Middle frontal gyrus (tissue), 1 donor: ENCODE results near the gene MVB12B.
A peak's percentile ranks its signal among the peaks of the same experiment; 100 is the strongest.

ENCODE experiments used
- DNase-seq: peaks from one replicate; pipeline ENCODE4 v3.0.0-alpha.2; 2015; ENCODE audit warnings: low spot score; ENCODE audit errors: extremely low spot score

The MVB12B gene

DNA sequence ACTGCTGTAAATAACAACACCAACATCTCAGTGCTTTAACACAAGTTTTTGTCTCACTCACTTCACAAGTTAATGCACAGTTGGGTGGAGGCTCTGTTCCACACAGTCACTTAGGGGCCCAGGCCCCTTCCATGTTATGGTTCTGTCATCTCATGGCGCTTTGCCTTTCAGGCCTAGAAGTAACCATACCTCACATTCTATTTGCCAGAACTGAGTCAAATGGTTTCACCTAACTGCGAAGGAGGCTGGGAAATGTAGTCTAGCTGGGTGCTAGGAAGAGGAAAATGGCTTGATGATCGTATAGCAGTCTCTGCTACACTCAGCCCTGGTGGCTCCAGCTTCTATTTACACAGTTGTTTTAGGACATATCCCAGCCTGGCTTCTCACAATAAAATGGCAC is 23.1 kb upstream of the MVB12B start:
- no peak for DNase-seq

DNA sequence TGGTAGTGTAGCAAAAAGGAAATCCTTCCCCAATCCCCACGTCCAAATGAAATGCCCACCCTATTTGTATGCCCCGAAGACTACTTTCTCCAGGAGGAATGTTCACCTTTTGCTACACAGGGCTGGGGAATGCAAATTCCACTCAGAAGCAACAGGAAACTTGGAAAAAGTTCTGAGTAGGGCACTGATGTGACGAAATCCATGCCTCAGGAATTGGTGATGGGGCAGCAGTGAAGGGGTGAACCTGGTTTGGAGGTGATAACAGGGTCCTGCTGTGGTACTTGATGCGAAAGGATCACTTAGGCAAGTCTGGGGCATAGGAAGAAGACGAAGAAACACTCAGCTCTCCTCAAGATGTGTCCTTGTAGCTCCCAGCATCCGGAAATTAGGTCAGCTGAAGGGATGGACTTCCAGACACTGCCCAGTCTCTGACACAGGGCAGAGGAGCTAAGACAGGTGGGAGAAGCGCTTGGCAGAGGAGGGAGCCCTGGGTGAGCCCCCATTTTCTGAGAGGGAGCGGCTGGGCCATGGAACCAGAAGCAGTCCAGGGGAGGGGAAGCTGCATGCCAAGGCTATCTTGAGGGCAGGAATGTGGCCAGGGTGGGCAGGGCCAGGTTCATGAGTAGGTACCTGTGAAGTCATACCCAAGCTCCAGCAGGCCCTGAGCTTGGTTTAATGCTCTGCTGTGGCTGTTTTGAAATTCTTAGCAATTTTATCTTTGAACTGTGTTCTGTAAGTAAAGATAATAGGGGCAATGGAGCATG is 22.2 kb upstream of the MVB12B start:
- no peak for DNase-seq

DNA sequence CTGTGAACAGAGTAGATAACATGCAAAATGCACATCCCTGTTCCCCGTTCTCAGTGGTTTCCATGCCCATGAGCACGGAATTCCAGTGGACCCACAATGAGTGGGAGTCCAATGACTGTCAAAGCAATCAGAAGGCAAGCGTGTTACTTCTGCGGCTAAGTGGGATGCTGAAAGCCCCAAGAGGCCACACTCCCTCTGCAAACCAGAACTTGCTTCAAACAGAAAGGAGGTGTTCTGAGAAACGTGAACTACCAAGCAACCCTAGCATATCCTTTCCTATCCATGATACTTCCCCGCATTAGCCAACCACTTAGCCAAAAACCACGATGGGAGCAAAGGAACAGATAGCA is 21.7 kb upstream of the MVB12B start:
- DNase-seq, result no peak

DNA sequence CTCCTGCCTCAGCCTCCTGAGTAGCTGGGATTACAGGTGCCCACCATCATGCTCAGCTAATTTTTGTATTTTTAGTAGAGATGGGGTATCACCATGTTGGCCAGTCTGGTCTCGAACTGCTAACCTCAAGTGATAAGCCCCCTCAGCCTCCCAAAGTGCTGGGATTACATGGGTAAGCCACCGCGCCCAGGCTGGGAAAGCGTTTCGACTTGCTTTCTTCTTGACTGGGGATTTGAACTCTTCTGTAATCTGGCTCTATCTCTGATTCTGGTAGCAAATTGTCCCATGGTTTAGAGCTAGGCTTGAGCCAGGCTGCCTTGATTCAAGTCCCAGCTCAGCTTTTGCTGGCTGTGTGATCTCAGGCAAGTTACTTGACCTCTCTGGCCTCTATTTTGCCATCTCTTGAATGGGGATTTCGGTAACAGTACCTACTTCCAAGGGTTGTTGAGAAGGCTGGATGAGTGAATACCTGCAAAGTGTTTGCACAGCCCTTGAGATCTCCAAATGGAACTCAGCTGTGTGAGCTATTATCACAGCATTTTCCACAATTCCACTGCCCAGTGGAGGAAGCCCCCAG is 20.5 kb upstream of the MVB12B start:
- no peak for DNase-seq

DNA sequence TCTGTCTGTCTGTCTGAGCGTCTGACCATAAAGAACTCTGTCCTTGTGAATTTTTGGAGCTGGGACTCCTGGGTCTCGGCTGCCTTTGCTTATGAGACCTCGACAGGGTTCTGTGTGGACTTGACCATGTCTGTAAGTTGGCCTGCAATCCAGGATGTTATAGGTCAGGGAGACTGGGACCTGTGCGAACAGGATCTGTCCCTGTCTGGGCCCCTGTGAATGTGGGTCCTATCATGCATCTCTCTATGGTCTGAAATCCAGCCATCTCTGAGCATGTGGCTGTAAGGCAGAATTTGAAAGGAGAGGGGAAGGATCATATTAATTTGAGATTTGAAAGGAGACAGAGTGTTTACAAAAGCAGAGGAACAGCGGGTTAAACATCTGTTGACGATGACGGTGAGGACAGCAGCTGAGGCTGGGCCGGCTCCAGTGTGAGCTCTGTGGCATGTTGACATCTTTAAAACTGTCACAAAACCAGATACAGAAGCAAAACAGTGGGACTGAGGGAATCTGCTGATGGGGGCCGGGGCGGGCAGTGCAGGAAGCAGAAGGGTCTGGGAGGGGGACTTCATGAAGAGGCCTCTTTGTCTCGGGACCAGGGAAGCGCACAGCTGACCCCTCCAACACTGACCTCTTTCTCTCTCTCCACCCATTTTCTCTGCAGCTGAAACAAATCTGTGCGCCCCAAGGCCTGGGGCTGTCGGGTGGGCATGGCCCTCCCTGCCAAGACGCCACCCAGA is 19.1 kb upstream of the MVB12B start:
- DNase-seq, result peak; percentile 41

DNA sequence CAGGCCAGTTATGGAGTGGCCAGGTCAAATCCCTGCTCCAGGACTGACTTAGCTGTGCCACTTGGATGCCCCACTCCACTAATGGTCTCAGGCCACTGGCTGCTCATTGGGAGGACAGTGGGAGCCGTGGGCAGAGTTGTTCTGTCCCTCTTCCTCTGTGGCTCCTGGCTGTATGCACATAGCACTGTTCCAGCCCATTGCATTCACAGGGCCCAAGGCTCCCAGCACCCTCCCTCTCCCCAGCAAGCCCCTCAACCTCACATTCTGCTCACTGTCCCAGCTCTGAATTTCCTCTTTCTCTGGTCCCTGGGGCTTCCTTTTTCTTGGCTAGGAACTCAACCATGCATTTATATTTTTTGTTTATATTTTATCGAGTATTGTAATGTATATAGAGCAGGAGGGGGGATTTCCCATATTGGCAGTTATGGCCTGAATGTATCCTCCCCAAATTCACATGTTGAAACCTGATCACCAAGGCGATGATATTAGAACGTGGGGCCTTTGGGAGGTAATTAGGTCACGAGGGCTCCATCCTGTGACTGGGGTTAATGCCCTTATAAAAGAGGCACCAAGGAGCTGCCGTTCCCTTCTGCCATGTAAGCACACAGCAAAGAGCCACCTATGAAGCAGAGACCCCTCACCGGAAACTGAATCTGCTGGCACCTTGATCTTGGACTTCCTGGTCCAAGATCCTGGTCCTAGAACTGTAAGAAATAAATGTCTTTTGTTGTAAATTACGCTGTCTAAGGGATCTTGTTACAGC is 17.0 kb upstream of the MVB12B start:
- DNase-seq, result no peak

DNA sequence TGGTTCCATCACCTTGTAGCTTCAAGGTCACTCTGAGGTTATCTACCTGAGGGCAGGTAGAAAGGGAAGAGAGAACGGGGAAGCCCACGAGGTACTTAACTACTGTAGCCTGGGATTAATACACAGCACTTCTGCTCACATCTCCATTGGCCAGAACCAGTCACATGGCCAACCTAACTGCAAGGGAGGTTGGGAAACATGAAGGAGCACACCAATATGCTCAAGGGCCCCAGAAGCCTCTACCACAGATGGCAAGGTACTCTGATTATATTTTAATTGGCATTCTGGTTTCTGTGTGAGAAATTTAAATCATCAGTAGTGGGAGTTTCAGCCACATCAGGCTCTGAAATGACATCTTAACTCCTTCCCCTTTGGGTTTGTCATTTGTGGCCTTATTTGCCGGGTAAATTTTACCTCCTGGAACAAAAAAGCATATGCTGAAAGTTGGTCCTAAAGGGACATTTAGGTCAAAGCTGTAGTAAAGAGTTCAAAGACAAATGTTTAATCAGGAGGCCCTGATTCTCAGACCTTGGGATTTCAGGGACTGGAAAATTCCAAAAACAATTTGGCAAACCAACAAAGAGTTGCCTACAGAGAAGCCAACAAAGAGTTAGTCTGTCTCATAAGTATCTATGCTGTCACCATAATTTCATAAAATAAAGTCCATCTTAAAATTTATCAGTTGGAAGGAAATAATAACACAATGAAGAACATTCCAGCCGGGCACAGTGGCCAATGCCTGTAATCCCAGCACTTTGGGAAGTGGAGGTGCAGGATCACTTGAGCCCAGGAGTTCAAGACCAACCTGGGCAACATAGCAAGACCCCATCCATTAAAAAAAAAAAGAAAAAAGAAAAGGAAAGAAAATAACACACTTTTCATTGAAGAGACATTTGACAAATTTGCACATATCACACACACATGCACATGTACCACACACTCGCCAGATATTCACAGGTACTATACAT is 13.8 kb upstream of the MVB12B start:
- no peak for DNase-seq

DNA sequence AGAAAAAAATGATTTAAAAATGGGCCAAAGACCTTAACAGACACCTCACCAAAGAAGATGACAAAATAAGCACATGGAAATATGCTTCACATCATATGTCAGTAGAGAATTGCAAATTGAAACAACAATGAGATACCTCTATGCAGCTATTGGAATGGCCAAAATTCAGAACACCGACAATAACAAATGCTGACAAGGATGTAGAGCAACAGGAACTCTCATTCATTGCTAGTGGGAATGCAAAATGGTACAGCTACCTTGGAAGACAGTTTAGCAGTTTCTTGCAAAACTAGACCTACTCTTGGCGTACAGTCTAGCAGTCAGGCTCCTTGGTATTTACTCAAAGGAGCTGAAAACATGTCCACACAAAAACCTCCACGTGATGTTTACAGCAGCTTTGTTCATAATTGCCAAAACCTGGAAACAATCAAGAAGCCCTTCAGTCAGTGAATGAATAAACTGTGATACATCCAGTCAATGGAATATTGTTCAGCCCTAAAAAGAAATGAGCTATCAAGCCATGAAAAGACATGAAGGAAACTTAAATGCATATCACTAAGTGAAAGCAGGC is 10.5 kb upstream of the MVB12B start:
- no peak for DNase-seq

DNA sequence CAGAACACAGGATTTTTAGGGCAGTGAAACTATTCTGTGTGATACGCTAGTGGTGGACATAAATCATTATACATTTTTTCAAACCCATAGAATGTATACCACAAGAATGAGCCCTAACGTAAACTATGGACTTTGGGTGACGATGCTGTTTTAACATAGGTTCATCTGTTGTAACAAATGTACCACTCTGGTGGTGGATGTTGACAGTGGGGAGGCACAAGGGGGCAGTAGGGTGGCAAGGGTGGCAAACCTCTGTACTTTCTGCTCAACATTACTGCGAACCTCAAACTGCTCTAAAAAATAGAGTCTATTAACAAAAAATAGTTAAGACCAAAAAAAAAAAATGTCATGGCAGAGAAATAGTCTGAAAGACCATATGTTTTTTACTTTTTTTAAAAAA is 9.1 kb upstream of the MVB12B start:
- no peak for DNase-seq

DNA sequence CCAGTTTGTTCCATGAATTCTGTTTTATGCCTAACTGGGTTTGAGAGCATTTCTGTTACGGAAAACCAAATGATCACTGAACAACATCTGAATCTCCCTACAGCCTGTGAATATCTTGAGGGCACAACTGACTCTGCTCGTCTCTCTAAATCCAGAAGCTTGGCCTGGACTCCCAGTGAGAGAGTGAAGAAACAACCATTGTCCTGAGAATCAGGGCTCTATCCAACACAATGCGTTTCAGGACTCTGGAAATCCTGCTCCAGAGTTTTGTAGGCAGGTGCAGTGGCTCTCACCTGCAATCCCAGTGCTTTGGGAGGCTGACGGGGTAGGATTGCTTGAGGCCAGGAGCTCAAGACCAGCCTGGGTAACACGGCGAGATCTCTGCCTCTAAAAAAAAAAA is 7.8 kb upstream of the MVB12B start:
- no peak for DNase-seq

DNA sequence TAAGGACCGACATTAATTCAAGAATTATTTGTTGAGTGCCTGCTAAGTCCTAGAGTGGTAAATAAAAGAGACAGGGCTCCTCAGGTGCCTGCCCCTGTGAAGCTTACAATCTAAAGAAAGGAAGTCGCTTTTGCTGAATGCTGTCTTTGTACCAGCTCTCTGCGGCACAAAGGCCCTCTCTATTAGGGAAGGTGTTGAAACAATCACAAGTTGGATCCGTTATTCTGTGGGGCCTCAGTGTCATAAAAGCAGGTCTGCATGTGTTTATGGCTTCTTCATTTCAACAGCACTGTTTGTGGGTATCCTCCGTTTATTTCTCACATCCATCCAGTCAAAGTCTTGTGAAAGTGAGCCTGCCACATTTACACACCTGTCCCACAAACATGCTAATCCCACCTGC is 7.0 kb upstream of the MVB12B start:
- no peak for DNase-seq

DNA sequence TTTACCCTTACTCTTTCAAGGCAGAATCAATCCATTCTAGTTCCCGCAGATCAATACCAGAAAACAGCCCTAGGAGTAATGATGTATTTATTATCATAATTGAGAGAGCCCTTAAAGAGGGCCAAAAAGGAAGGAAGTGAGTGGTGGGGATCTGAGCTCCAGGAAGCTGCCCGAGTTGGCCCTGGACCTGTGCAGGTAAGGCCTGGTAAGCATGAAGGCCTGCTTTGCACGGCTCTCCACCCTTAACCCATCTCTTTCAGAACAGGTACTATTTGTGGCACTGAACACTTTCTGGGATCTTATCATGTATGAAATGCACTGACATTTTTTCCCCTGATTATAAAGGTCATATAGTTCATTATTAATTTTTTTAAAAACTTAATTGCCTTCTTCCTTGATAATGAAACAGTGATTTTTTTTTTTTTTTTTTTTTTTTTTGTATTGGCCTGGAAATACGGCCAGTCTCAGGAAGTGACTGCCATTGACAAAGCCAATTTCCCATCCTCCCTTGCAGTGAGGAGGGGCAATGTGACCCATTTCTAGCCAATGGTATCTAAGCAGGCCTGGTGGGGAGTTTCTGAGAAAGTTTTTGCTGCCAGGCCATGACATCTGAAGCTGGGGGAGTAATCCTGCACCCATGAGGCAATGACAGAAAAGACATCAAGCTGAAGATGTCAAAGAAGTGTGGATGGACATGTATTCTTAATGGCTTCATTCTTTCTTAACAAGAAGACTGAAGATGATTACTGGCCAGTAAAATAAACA is 6.3 kb upstream of the MVB12B start:
- no peak for DNase-seq

DNA sequence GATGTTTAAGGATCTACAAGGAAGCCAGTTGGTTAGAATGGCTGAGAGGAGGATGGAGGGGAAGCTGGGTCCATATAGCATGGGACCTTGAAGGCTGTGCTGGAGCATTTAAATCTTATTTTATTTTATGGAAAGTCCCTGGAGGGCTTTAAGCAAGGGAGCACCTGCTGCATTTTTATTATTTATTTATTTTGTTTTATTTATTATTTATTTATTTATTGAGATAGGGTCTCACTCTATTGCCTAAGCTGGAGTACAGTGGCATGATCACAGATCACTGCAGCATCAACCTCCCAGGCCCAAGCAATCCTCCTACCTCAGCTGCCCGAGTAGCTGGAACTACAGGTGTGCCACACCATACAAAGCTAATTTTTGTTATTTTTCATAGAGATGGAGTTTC is 4.9 kb upstream of the MVB12B start:
- DNase-seq, result no peak

DNA sequence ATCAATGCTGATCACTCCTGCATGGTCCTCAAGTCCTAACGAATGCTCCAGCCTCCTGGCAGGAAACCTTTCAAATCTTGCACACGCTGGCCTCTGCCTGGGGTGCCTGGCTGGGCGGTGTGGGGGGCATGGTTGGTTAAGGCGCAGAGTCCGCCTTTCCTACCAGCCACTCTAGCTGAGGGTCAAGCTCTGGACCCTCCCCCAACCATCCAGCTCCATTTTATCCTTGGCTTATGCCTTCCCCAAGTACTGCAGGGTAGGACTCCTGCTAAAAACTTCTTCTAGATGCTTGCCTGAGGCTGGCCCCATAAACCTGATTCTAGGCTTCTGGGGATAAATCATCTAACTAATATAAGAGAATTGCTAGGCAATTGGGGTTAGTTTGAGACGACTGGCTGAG is 808 bp upstream of the MVB12B start:
- no peak for DNase-seq

DNA sequence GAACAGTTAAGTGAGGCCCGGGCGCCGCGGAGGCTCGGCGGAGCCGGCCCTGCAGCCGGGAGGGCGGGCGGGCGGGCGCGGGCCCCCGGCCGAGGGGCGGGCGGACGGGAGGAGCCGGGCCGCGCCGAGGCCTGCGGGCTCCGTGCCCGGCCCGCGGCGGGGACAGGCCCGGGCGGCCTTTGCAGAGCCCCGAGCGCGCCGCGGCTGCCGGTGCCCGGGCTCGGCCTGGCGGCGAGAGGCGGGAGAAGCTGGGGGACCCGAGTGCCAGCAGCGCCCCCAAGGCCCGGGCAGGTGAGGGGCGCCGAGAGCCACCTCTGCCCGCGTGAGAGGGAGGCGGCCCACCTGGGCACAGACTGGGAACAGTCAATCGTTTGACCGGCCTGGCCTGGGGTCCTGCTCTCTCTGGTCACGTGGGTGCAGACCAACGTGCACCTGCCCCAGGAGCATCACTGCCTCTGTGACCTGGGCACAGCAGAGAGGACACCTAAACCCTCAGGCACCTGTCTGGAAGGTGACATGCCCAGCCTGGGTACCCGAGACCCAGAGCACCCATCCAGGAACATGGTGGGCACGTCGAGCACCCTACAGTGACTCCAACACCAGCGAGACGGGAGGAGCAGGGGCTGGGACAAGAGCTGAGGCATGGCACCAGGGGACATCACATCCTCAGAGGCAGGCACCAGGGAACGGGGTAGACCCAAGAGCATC is 531 bp downstream of the MVB12B start:
- no peak for DNase-seq

DNA sequence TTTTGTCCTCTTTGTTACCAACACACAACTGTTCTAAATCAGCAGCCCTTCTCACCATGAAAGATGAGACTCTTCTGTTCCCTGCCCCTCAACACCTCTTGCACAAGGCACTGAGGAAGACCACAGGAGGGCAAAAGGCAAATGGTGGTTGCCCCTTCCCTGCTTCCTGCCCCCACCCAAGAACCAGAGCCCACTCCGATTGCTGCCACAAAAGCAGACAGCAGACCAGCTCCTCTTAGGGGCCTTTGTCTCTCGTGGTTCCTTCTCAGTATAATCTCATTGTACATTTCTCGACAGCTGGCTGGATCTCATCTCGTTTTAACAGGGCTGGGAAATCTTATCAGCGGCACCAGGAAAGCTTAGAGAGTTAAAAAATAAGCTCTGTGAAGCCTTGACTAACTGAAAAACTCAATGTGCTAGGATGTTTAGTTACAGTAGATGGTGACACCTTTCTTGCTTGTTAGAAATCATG is 1.1 kb downstream of the MVB12B start:
- no peak for DNase-seq

DNA sequence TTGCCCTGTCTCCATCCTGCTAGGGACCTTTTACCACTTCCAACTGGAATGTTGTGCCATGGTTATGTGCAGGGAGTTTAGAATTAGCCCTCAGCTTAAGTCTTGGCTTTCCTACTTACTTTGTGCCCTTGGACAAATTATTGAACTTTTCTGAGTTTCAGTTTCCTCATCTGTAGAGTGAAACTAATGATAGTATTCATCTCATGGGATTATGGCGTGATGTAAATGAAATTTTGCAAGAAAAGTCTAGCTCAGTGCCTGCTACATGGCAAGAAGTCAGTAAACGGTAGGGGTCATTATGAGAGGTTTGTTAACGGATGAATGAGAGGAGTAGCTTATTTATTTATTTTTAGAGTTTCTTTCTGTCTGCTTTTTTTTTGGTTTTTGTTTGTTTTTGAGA is 1.8 kb downstream of the MVB12B start:
- no peak for DNase-seq

DNA sequence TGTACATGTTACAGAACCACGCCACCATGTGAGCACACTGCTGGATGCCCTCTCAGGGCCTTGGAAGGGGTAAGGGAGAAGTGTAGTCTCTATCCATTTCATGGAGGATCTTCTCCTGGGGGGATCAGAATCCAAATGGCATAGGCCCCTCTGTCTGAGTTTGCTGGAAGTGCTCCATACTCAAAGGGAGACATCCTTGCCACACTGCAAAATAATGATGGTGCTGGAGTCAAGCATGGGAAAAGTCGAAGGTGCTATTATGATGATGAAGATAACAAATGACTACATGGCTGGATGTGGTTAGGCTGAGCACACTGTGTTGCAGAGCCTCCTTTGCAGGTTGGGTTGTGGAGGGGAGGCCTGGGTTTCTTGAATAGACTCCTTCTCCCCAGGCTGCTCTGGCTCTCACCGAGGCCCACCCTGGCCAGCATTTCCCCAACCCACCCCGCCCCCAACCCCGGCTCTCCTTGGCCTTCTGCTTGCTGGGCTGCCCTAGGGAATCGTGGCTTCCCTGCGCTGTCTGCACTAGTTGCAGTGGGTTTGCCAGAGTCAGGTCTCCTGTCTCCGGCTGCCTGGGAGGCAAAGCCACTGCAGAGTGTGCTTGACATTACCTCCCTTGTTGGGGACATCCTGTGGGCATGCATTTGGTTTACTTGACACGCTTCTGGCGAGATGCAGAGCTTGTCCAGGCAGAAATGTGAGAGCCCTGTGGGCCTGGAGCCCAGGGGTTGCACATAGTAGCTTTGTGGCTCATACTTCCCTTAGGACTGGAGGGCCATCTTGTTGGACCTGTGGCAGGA is 3.0 kb downstream of the MVB12B start:
- DNase-seq, result no peak
